ENCODE measurements around the gene RNF148. TPM values are rescaled to one million over a fixed set of nuclear protein-coding genes. Genes with fewer than 3 reads are reported as not detected.

Gene RNF148
- total RNA-seq, 1 donor from 2014 or later, result 1.5 TPM

DNA sequence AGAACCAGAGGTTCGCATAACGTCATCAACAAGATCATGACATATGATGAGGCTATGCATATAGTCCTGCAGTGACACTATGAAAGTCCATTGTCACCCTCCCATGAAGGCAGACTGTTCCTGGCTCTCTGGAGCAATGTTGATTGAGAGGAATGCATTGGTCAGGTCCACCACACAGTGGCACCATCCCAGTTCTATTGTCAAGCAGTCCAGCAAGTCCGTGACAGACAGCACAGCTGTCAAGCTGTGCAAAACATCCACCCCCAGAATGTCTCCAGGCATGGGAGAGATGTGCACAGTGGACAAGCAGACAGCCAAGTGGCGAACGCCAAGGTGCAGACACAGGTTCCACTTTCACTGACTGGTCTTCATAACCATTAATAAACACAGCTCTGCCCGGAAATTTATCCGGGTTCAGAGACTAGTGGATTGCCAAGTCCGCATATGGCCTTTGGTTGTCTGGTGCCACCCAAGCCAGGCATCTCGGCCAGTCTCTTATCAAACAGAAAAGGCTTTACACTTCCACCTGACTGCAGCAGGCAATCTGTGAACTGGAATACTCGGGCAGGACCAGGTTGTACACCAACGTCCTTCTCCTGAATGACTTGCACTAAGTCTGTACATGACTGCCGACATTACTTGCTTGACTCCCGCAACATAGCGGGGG, 11.0 kb downstream of the RNF148 start:
- no peak for TF ChIP-seq CTCF (IDR thresholded peaks at IDR 0.05)
- DNase-seq (ENCODE audit: low spot score in 2 of 2), result no peak
- H3K4me1 ChIP-seq, result no peaks in the 10 kb centered on the region
- H3K9me3 ChIP-seq, result no peaks in the 10 kb centered on the region
- H3K27me3 ChIP-seq, result no peaks in the 10 kb centered on the region
- H3K4me3 ChIP-seq, result no peak overlapping the region
- H3K36me3 ChIP-seq, result no peaks in the 10 kb centered on the region
- intact Hi-C loops (cut with DNase I), result no loop called here
- H3K27ac ChIP-seq, result no peak overlapping the region

DNA sequence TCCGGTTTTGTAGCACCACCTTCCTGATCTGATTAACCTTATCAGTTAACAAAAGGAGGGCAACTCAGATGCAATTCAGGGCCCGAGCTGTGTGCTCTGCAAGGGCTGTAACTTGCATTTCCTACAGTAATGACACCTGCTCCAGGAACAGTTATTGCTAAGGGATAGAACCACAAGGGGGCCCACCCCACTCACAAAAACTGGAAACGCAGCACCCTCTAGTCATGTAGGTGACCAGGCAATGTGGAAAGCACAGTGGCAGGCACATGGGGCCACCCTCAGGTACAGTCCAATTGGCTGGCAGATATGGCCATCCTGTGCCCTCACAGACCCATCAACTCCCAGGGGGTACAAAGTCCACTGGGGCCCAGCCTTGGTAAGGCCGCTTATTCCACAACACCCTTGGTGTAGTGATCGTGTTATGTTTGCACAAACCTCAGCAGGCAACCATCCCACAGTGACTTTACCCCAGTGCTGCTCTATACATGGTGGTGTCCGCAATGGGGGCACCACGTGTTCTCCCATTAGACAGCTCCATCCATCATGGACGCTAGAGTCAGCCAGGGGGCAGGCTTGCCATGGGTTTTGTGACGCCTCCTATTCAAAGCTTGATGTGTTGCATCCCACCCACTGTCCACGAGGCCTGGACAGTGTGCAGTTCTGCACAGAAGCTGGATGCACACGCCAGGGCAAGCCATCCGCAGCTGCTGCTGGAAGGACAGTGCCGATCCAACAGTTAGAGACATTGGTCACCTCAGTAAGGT, 13.2 kb downstream of the RNF148 start:
- no peak for DNase-seq (ENCODE audit: low spot score in 2 of 2)
- intact Hi-C loops (cut with DNase I), result no loop called here
- H3K36me3 ChIP-seq, result no peaks in the 10 kb centered on the region
- no peaks in the 10 kb centered on the region for H3K4me1 ChIP-seq
- TF ChIP-seq CTCF (IDR thresholded peaks at IDR 0.05), result no peak
- no peak overlapping the region for H3K4me3 ChIP-seq
- no peaks in the 10 kb centered on the region for H3K9me3 ChIP-seq
- no peak overlapping the region for H3K27ac ChIP-seq
- no peaks in the 10 kb centered on the region for H3K27me3 ChIP-seq

GRCh38 chr7:122688400-122688998, 14.2 kb downstream of the RNF148 start:
- no peak overlapping the region for H3K4me3 ChIP-seq
- no peak overlapping the region for H3K27ac ChIP-seq
- H3K27me3 ChIP-seq, result no peaks in the 10 kb centered on the region
- TF ChIP-seq CTCF (IDR thresholded peaks at IDR 0.05), result no peak
- no peak for DNase-seq (ENCODE audit: low spot score in 2 of 2)
- H3K9me3 ChIP-seq, result no peaks in the 10 kb centered on the region
- intact Hi-C loops (cut with DNase I), result no loop called here
- H3K36me3 ChIP-seq, result no peaks in the 10 kb centered on the region
- H3K4me1 ChIP-seq, result no peaks in the 10 kb centered on the region

GRCh38 chr7:122686360-122686878, 16.3 kb downstream of the RNF148 start:
- intact Hi-C loops (cut with DNase I), result no loop called here
- H3K4me1 ChIP-seq, result no peaks in the 10 kb centered on the region
- no peak overlapping the region for H3K4me3 ChIP-seq
- H3K27ac ChIP-seq, result no peak overlapping the region
- TF ChIP-seq CTCF (IDR thresholded peaks at IDR 0.05), result no peak
- H3K36me3 ChIP-seq, result no peaks in the 10 kb centered on the region
- no peak for DNase-seq (ENCODE audit: low spot score in 2 of 2)
- no peaks in the 10 kb centered on the region for H3K9me3 ChIP-seq
- no peaks in the 10 kb centered on the region for H3K27me3 ChIP-seq

DNA sequence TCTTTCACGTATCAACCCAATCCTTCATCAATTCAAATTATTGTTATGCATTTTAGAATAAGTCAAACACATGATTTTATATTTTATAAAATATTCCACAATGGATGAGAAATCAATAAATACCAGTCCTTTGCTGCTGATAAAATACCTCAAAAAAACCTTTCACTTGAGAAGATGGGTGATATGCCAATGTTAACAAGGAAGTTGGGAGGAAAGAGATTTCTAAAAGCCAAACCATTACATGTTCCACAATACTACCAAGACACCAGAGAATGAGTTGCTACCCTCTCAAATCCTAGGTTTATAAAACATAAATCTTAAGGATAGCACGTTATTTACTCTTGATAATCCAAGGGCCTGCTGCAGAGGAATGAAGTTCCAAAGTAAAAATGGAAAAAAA, 18.2 kb downstream of the RNF148 start:
- H3K9me3 ChIP-seq, result no peaks in the 10 kb centered on the region
- no peaks in the 10 kb centered on the region for H3K4me1 ChIP-seq
- no peak for DNase-seq (ENCODE audit: low spot score in 2 of 2)
- H3K27ac ChIP-seq, result no peak overlapping the region
- no peak for TF ChIP-seq CTCF (IDR thresholded peaks at IDR 0.05)
- H3K4me3 ChIP-seq, result no peak overlapping the region
- no peaks in the 10 kb centered on the region for H3K27me3 ChIP-seq
- intact Hi-C loops (cut with DNase I), result no loop called here
- no peaks in the 10 kb centered on the region for H3K36me3 ChIP-seq
